Measurements from ENCODE around the gene ERBB2.

- TF ChIP-seq, protein P1, sequence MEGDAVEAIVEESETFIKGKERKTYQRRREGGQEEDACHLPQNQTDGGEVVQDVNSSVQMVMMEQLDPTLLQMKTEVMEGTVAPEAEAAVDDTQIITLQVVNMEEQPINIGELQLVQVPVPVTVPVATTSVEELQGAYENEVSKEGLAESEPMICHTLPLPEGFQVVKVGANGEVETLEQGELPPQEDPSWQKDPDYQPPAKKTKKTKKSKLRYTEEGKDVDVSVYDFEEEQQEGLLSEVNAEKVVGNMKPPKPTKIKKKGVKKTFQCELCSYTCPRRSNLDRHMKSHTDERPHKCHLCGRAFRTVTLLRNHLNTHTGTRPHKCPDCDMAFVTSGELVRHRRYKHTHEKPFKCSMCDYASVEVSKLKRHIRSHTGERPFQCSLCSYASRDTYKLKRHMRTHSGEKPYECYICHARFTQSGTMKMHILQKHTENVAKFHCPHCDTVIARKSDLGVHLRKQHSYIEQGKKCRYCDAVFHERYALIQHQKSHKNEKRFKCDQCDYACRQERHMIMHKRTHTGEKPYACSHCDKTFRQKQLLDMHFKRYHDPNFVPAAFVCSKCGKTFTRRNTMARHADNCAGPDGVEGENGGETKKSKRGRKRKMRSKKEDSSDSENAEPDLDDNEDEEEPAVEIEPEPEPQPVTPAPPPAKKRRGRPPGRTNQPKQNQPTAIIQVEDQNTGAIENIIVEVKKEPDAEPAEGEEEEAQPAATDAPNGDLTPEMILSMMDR (IDR thresholded peaks at IDR 0.05) = no peak
- TF ChIP-seq POLR2A (IDR thresholded peaks at IDR 0.05) = no peak
Observed at GRCh38 chr17:39727556-39727955, 27.7 kb downstream of the ERBB2 start.

Measured in right lobe of liver (tissue), 4 donors.